Spleen (tissue), 7 donors: ENCODE data around the gene GLRA3.

ENCODE experiments used
- CTCF ChIP-seq, 11 experiments: fragments of 200-600 bp in 7 of 11; fragments of 450-650 bp in 4 of 11; sonication (generic) in 4 of 11; IDR thresholded peaks in 8 of 11; conservative IDR thresholded peaks in 3 of 11; 1 replicate in 7 of 11; 2 replicates in 4 of 11; pipeline versions ENCODE4 v1.4.0 to v1.8.0; 2016 to 2021; ENCODE audit warnings: antibody characterized with exemption in 11 of 11, inconsistent platforms in 4 of 11, mild to moderate bottlenecking in 1 of 11
- POLR2A ChIP-seq, 3 donors: fragments of 450-650 bp; IDR thresholded peaks; one replicate each; pipeline ENCODE4 v1.5.1; 2017; ENCODE audit warnings: antibody characterized with exemption in 3 of 3, mild to moderate bottlenecking in 1 of 3
- POLR2AphosphoS5 ChIP-seq, 3 donors: sonication (generic); formaldehyde crosslinking; IDR thresholded peaks; one replicate each; pipeline ENCODE4 v1.5.1; 2017; ENCODE audit warnings: antibody characterized with exemption in 3 of 3
- donor health status: DM: no; HTN: no; CAD: no; lungs with moderate emphysema.
- donor health status: DM: no; HTN: no; CAD: no.
- donor health status: DM: no; HTN: no; CAD: no.

DNA sequence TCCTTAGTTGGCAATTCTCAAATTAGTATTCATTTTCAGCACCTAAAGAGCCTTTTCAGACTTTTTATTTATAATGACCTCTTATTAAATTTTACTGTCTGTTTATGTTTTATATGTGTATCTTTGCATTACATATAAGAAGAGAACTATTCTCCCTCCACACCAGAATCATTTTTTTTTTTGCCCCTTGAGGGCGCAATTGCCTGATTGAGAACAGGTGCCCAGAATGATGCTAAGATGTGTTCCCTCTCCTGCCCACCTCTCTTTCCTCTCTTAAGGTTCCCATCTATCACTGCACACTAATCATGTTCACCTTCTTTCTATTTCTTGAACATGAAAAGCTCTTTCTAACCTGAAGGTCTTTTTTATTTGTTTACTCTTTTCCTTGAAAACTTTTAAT lies 44.9 kb upstream of the GLRA3 start:
- no peak for TF ChIP-seq POLR2A (IDR thresholded peaks at IDR 0.05)
- peak in 1 of 11 experiments; percentile 28 for TF ChIP-seq CTCF (IDR thresholded peaks at IDR 0.05 in 8 of 11, conservative IDR thresholded peaks at IDR 0.05 in 3 of 11)
- TF ChIP-seq POLR2AphosphoS5 (IDR thresholded peaks at IDR 0.05), result no peak
